GM13976 (cell line): Measurements from ENCODE around the gene MCM5.

Experiments
- DNase-seq: peaks from one replicate; pipeline ENCODE4 v3.0.0; 2012; ENCODE audit warnings: low spot score
- CTCF ChIP-seq: IDR thresholded peaks from 2 replicates; pipeline ENCODE4 v1.5.1; 2012; ENCODE audit warnings: borderline replicate concordance, mild to moderate bottlenecking; ENCODE audit not compliant: insufficient read depth; ENCODE audit errors: extremely low read depth, missing control alignments, control extremely low read depth
- in situ Hi-C: fragments of 300-500 bp; cut with MboI; formaldehyde crosslinking; loops from one replicate; pipeline ENCODE4 v1.12.0; 2022; ENCODE audit warnings: low sequenced_read_pairs, mixed read lengths, inconsistent platforms; ENCODE audit not compliant: unreplicated experiment

Gene MCM5

GRCh38 chr22:35377735-35378134 is 22.2 kb upstream of the MCM5 start:
- in situ Hi-C loops, result no loop called here

GRCh38 chr22:35378621-35379020 is 21.3 kb upstream of the MCM5 start:
- in situ Hi-C loops, result no loop called here
- DNase-seq, result no peak
- no peak for TF ChIP-seq CTCF

More at GRCh38 chr22:35377735-35378134, 22.2 kb upstream of the MCM5 start:
- no peak for TF ChIP-seq CTCF
- no peak for DNase-seq

GRCh38 chr22:35379146-35379993 is 20.6 kb upstream of the MCM5 start:
- no peak for TF ChIP-seq CTCF
- in situ Hi-C loops, result no loop called here
- DNase-seq, result no peak

GRCh38 chr22:35380013-35380412 is 19.9 kb upstream of the MCM5 start:
- no peak for TF ChIP-seq CTCF
- in situ Hi-C loops, result no loop called here
- DNase-seq, result no peak

- in situ Hi-C loops, result no loop called here
- DNase-seq, result peak; percentile 92
- peak; percentile 42 for TF ChIP-seq CTCF
These were observed 19.2 kb upstream of the MCM5 start, which contains the start of gene HMOX1 for GRCh38 chr22:35380537-35381423. Gene HMOX1 (plus strand): TSS chr22:35381096. CDS start chr22:35381174, 78 bp downstream.

- TF ChIP-seq CTCF, result no peak
- in situ Hi-C loops, result no loop called here
- DNase-seq, result no peak
These were observed 18.4 kb upstream of the MCM5 start for GRCh38 chr22:35381424-35382009.
